Activated CD4-positive, CD25-positive, alpha-beta regulatory T cell treated with anti-CD3 and anti-CD28 coated beads, Interleukin-2, amount 50 U/mL, for 72 hours (primary cell): ENCODE measurements around the gene CINP.

ENCODE experiments used
- DNase-seq: peaks from one replicate; pipeline ENCODE4 v3.0.0; 2021

CINP gene

GRCh38 chr14:102362545-102363181, at the start of gene CINP, which contains the start of gene TECPR2:
Gene CINP (minus strand): TSS chr14:102362890. CDS start chr14:102362851, 39 bp downstream.
Gene TECPR2 (plus strand): TSS chr14:102362941. CDS start chr14:102376722, 13,781 bp downstream.
- peak; percentile 97 for DNase-seq

- DNase-seq: no peak
Observed at GRCh38 chr14:102408724-102409123, 46.0 kb upstream of the CINP start.

GRCh38 chr14:102407258-102407657, 44.6 kb upstream of the CINP start:
- DNase-seq: no peak

- no peak for DNase-seq
Observed at GRCh38 chr14:102403028-102403427, 40.3 kb upstream of the CINP start.

- DNase-seq: no peak
Observed at GRCh38 chr14:102396521-102396920, 33.8 kb upstream of the CINP start.

GRCh38 chr14:102394717-102395375, 32.2 kb upstream of the CINP start:
- DNase-seq: no peak

- DNase-seq: no peak
Observed at GRCh38 chr14:102392506-102392905, 29.8 kb upstream of the CINP start.

GRCh38 chr14:102390064-102390855, 27.6 kb upstream of the CINP start:
- no peak for DNase-seq

- DNase-seq: no peak
Observed at GRCh38 chr14:102389246-102389645, 26.6 kb upstream of the CINP start.

GRCh38 chr14:102387086-102387485, 24.4 kb upstream of the CINP start:
- DNase-seq: no peak

GRCh38 chr14:102378830-102379229, 16.1 kb upstream of the CINP start:
- DNase-seq: no peak

GRCh38 chr14:102377696-102378095, 15.0 kb upstream of the CINP start:
- no peak for DNase-seq

- no peak for DNase-seq
Observed at GRCh38 chr14:102375119-102375518, 12.4 kb upstream of the CINP start.

- DNase-seq: no peak
Observed at GRCh38 chr14:102374264-102374663, 11.6 kb upstream of the CINP start.

- DNase-seq: no peak
Observed at GRCh38 chr14:102373110-102373509, 10.4 kb upstream of the CINP start.

- DNase-seq: no peak
Observed at GRCh38 chr14:102371361-102371760, 8.7 kb upstream of the CINP start.

GRCh38 chr14:102370305-102370809, 7.7 kb upstream of the CINP start:
- DNase-seq: no peak

- no peak for DNase-seq
Observed at GRCh38 chr14:102363182-102363943, 673 bp upstream of the CINP start.

- DNase-seq: peak; percentile 51
Observed at GRCh38 chr14:102362084-102362483, 606 bp downstream of the CINP start.

GRCh38 chr14:102360388-102360787, 2.3 kb downstream of the CINP start:
- no peak for DNase-seq

GRCh38 chr14:102359341-102359740, 3.3 kb downstream of the CINP start:
- DNase-seq: no peak

- DNase-seq: no peak
Observed at GRCh38 chr14:102356280-102356679, 6.4 kb downstream of the CINP start.

GRCh38 chr14:102353126-102353619, 9.5 kb downstream of the CINP start:
- no peak for DNase-seq
